WERI-Rb-1 (cell line): ENCODE results near the gene KCNK3.

Source experiments
- DNase-seq: peaks from one replicate; pipeline ENCODE4 v3.0.0-alpha.2; 2020
- H3K27ac ChIP-seq: fragments of 250-450 bp; sonication (Bioruptor Pico); 2 replicates; pipeline ENCODE4 v1.5.1; 2020; ENCODE audit warnings: mild to moderate bottlenecking, moderate library complexity
- H3K27me3 ChIP-seq: fragments of 250-450 bp; sonication (Bioruptor Pico); 2 replicates; pipeline ENCODE4 v1.5.1; 2021; ENCODE audit warnings: mild to moderate bottlenecking, low read depth, moderate library complexity; ENCODE audit not compliant: insufficient read depth, severe bottlenecking
- H3K36me3 ChIP-seq: fragments of 250-450 bp; sonication (Bioruptor Pico); 2 replicates; pipeline ENCODE4 v1.5.1; 2020; ENCODE audit warnings: mild to moderate bottlenecking, moderate library complexity
- H3K4me3 ChIP-seq: 2 replicates; pipeline ENCODE4 v1.5.1; 2011; ENCODE audit warnings: low read depth, mild to moderate bottlenecking, control low read depth, low read length
- H3K9me3 ChIP-seq: fragments of 250-450 bp; sonication (Bioruptor Pico); 2 replicates; pipeline ENCODE4 v1.5.1; 2021; ENCODE audit warnings: mild to moderate bottlenecking, moderate library complexity; ENCODE audit not compliant: severe bottlenecking
- CTCF ChIP-seq: IDR thresholded peaks from 2 replicates; pipeline ENCODE4 v1.5.1; 2011; ENCODE audit warnings: low read depth, mild to moderate bottlenecking, control low read depth, inconsistent platforms, low read length

KCNK3 gene

GRCh38 chr2:26700078-26700477, 7.6 kb downstream of the KCNK3 start:
- H3K9me3 ChIP-seq = no peaks in the 10 kb centered on the region
- no peak overlapping the region for H3K27ac ChIP-seq
- H3K27me3 ChIP-seq = no peaks in the 10 kb centered on the region
- no peak for TF ChIP-seq CTCF
- H3K4me3 ChIP-seq = no peak overlapping the region
- H3K36me3 ChIP-seq = peaks cover 69% of the 10 kb centered on the region
- no peak for DNase-seq

GRCh38 chr2:26701596-26701995, 9.1 kb downstream of the KCNK3 start:
- Histone ChIP-seq H3K27me3 (no peaks in the 10 kb centered on the region), H3K27ac (no peak overlapping the region), H3K9me3 (no peaks in the 10 kb centered on the region), H3K36me3 (peaks cover 61% of the 10 kb centered on the region), H3K4me3 (no peak overlapping the region)
- TF ChIP-seq CTCF = no peak
- DNase-seq = no peak

GRCh38 chr2:26702025-26702424, 9.5 kb downstream of the KCNK3 start:
- Histone ChIP-seq H3K27me3 (no peaks in the 10 kb centered on the region), H3K36me3 (peaks cover 57% of the 10 kb centered on the region), H3K9me3 (no peaks in the 10 kb centered on the region), H3K27ac (no peak overlapping the region), H3K4me3 (no peak overlapping the region)
- no peak for DNase-seq
- TF ChIP-seq CTCF = no peak

- no peak for DNase-seq
- H3K36me3 ChIP-seq = peaks cover 34% of the 10 kb centered on the region
- no peak for TF ChIP-seq CTCF
- no peaks in the 10 kb centered on the region for H3K27me3 ChIP-seq
- no peak overlapping the region for H3K4me3 ChIP-seq
- no peaks in the 10 kb centered on the region for H3K9me3 ChIP-seq
- H3K27ac ChIP-seq = no peak overlapping the region
Measured at GRCh38 chr2:26704441-26704977, 12.0 kb downstream of the KCNK3 start.

- H3K27me3 ChIP-seq = no peaks in the 10 kb centered on the region
- peaks cover 28% of the 10 kb centered on the region for H3K36me3 ChIP-seq
- no peak overlapping the region for H3K27ac ChIP-seq
- H3K9me3 ChIP-seq = no peaks in the 10 kb centered on the region
- H3K4me3 ChIP-seq = no peak overlapping the region
- DNase-seq = no peak
- TF ChIP-seq CTCF = no peak
Measured at GRCh38 chr2:26705126-26705525, 12.6 kb downstream of the KCNK3 start.

GRCh38 chr2:26706093-26706492, 13.6 kb downstream of the KCNK3 start:
- Histone ChIP-seq H3K27ac (peak overlapping the region; percentile 50), H3K27me3 (no peaks in the 10 kb centered on the region), H3K36me3 (peaks cover 20% of the 10 kb centered on the region), H3K9me3 (no peaks in the 10 kb centered on the region), H3K4me3 (no peak overlapping the region)
- no peak for TF ChIP-seq CTCF
- DNase-seq = no peak
